Mammary epithelial cell (primary cell): ENCODE results near the gene NT5DC4.

Experiments used
- CTCF ChIP-seq, 2 donors: IDR thresholded peaks in 1 of 2; conservative IDR thresholded peaks in 1 of 2; 2 replicates each; pipeline ENCODE4 v1.5.1; 2011 to 2012; ENCODE audit warnings: inconsistent platforms in 2 of 2, low read length in 2 of 2, mild to moderate bottlenecking in 2 of 2, control low read depth in 1 of 2, low read depth in 1 of 2; ENCODE audit not compliant: insufficient read depth in 1 of 2; ENCODE audit errors: extremely low read depth in 1 of 2
- EZH2 ChIP-seq: IDR thresholded peaks from 2 replicates; pipeline ENCODE4 v1.6.1; 2012; ENCODE audit warnings: low read length, inconsistent platforms, borderline replicate concordance

DNA sequence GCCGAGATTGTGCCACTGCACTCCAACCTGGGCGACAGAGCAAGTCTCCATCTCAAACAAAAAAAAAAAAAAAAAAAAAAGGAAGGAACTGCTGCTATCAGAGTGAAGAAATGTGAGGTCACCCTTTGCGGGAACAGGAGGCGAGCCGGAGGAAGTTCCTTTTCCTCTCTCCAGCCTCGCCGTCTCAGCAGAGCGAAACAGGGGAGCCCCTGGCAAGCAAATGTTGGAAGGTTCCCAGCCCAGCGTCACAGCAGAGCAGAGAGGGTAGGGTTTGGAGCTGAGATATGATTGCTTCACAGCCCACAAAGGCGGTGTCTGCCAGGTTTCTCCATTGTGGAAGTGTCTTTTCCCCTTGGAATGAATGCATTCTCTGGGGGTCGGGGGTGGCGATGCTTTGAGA, 46.6 kb upstream of the NT5DC4 start:
- no peak for TF ChIP-seq CTCF (conservative IDR thresholded peaks at IDR 0.05 in 1 of 2, IDR thresholded peaks at IDR 0.05 in 1 of 2; ENCODE audit: extremely low read depth in 1 of 2, insufficient read depth in 1 of 2, low read depth in 1 of 2, low read length in 2 of 2)
- TF ChIP-seq EZH2 = no peak
